Breast epithelium (tissue), 3 donors: Measurements from ENCODE around the gene PLCXD3.

Experiments used
- POLR2A ChIP-seq: fragments of 450-650 bp; IDR thresholded peaks from one replicate; pipeline ENCODE4 v1.6.1; 2016; ENCODE audit warnings: antibody characterized with exemption, mild to moderate bottlenecking, moderate library complexity
- TF ChIP-seq, protein P1 (sequence below), 3 donors: fragments of 450-650 bp; IDR thresholded peaks; one replicate each; pipeline ENCODE4 v1.5.1; 2016 to 2017; ENCODE audit warnings: antibody characterized with exemption in 3 of 3, mild to moderate bottlenecking in 3 of 3, moderate library complexity in 3 of 3

DNA sequence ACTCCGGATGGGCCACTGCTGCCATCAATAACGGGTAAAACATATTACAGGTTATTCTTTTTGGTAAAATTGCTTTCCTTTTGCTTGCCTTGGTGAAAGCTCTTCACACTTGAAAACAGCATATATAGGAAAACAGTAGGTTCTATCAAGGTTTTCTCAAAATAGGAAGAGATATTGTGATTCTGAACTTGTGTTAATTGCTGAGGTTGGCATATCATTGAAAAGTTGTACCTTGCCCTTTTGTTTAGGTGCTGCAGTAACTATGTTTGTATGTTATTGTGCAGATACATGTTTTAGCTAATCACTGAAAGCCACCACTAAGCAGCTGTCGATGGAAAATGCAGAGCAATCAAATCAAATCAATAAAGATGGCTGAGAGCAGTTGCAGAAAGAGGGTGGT is 219.1 kb downstream of the PLCXD3 start:
- TF ChIP-seq, protein P1, sequence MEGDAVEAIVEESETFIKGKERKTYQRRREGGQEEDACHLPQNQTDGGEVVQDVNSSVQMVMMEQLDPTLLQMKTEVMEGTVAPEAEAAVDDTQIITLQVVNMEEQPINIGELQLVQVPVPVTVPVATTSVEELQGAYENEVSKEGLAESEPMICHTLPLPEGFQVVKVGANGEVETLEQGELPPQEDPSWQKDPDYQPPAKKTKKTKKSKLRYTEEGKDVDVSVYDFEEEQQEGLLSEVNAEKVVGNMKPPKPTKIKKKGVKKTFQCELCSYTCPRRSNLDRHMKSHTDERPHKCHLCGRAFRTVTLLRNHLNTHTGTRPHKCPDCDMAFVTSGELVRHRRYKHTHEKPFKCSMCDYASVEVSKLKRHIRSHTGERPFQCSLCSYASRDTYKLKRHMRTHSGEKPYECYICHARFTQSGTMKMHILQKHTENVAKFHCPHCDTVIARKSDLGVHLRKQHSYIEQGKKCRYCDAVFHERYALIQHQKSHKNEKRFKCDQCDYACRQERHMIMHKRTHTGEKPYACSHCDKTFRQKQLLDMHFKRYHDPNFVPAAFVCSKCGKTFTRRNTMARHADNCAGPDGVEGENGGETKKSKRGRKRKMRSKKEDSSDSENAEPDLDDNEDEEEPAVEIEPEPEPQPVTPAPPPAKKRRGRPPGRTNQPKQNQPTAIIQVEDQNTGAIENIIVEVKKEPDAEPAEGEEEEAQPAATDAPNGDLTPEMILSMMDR (IDR thresholded peaks at IDR 0.05): no peak
- no peak for TF ChIP-seq POLR2A
